Central memory CD8-positive, alpha-beta T cell (primary cell): ENCODE data around the gene GPRIN1.
"Not testable (repeated sequence)": the region's sequence is repeated elsewhere in the genome, so short reads cannot be mapped to it uniquely, and the experiment has no call there.

Experiments
- ATAC-seq: fragments of 150-1000 bp; cut with Tn5 transposase; replicated peaks from 2 replicates; pipeline ENCODE4 v1.10.0; 2022; ENCODE audit warnings: mild to moderate bottlenecking, moderate FRiP score, moderate number of reproducible peaks; ENCODE audit not compliant: poor library complexity, severe bottlenecking; ENCODE audit errors: extremely low read depth
- DNase-seq, 2 donors: peaks; one replicate each; pipeline ENCODE4 v3.0.0; 2021; ENCODE audit warnings: low spot score in 2 of 2
- H3K27ac Mint-ChIP-seq: one replicate; pipeline ENCODE4 v1.8.0; 2022; ENCODE audit warnings: low read depth, mild to moderate bottlenecking, moderate library complexity, mixed read lengths
- H3K27me3 Mint-ChIP-seq: one replicate; pipeline ENCODE4 v1.8.0; 2022; ENCODE audit warnings: mixed read lengths
- H3K36me3 Mint-ChIP-seq: one replicate; pipeline ENCODE4 v1.8.0; 2022; ENCODE audit warnings: mild to moderate bottlenecking, moderate library complexity, mixed read lengths; ENCODE audit not compliant: insufficient read depth
- H3K4me1 Mint-ChIP-seq: one replicate; pipeline ENCODE4 v1.8.0; 2022; ENCODE audit warnings: mixed read lengths
- H3K4me3 Mint-ChIP-seq: one replicate; pipeline ENCODE4 v1.8.0; 2022; ENCODE audit warnings: mild to moderate bottlenecking, moderate library complexity, mixed read lengths
- H3K9me3 Mint-ChIP-seq: one replicate; pipeline ENCODE4 v1.8.0; 2022; ENCODE audit warnings: mixed read lengths

GPRIN1 gene

GRCh38 chr5:176612008-176612407, 2.1 kb upstream of the GPRIN1 start:
- peaks cover 50% of the 10 kb centered on the region for H3K27me3 Mint-ChIP-seq
- no peak overlapping the region for H3K4me3 Mint-ChIP-seq
- no peak for ATAC-seq
- peaks cover 2% of the 10 kb centered on the region for H3K36me3 Mint-ChIP-seq
- peaks cover 9% of the 10 kb centered on the region for H3K4me1 Mint-ChIP-seq
- H3K9me3 Mint-ChIP-seq = no peaks in the 10 kb centered on the region
- DNase-seq = no peak
- no peak overlapping the region for H3K27ac Mint-ChIP-seq

- peaks cover 44% of the 10 kb centered on the region for H3K27me3 Mint-ChIP-seq
- peaks cover 2% of the 10 kb centered on the region for H3K36me3 Mint-ChIP-seq
- H3K27ac Mint-ChIP-seq = no peak overlapping the region
- peaks cover 9% of the 10 kb centered on the region for H3K4me1 Mint-ChIP-seq
- DNase-seq (no peak), ATAC-seq (no peak)
- H3K4me3 Mint-ChIP-seq = no peak overlapping the region
- no peaks in the 10 kb centered on the region for H3K9me3 Mint-ChIP-seq
Measured at GRCh38 chr5:176611435-176611834, 1.5 kb upstream of the GPRIN1 start.

GRCh38 chr5:176610435-176610773, 448 bp upstream of the GPRIN1 start:
- peaks cover 34% of the 10 kb centered on the region for H3K27me3 Mint-ChIP-seq
- no peak for ATAC-seq
- peak overlapping the region; percentile 73 for H3K4me3 Mint-ChIP-seq
- peaks cover 9% of the 10 kb centered on the region for H3K4me1 Mint-ChIP-seq
- H3K27ac Mint-ChIP-seq = no peak overlapping the region
- H3K9me3 Mint-ChIP-seq = no peaks in the 10 kb centered on the region
- H3K36me3 Mint-ChIP-seq = peaks cover 2% of the 10 kb centered on the region
- DNase-seq = no peak

DNA sequence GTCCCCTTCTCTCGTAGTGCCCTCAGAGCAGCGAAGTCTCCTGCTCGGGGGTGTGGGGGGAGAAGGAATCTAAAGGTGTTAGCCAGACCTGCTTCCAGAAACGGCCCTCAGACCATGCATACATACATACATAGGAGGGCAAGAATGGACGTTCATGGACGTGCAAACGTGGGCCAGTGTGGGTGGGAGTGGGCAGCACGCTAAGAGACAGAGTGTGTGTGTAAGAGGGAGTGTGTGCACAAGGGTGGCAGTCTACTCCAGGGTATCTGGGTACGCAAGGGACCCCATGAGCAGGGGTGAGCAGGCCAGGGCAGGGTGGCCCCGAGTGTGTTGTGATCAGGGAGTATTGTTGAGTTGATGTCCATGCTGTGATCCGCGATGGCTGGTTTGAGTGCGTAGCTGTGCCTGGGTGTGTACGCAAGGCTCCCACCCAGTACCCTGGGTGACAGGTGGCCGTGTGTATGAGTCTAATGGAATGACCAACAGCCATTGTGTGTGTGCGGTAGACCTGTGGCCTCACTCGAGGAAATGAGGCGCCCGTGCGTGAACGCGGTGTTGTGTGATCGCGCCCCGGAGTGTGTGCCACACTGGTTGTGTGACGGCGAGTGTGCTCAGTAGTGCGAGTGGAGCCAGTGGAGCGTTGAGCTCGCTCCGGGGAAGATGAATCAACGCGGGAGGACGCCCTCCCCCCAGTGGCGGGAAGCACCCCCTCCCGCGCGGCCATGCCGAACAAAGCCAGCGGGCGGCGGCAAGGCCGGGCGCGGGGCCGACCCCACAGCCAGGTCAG, 826 bp downstream of the GPRIN1 start:
- DNase-seq = no peak
- peaks cover 9% of the 10 kb centered on the region for H3K4me1 Mint-ChIP-seq
- H3K27ac Mint-ChIP-seq = peak overlapping the region; percentile 52
- ATAC-seq = no peak
- peaks cover 28% of the 10 kb centered on the region for H3K27me3 Mint-ChIP-seq
- H3K36me3 Mint-ChIP-seq = peaks cover 2% of the 10 kb centered on the region
- no peaks in the 10 kb centered on the region for H3K9me3 Mint-ChIP-seq
- peak overlapping the region; percentile 85 for H3K4me3 Mint-ChIP-seq

GRCh38 chr5:176608142-176608705, 1.7 kb downstream of the GPRIN1 start:
- ATAC-seq (no peak), DNase-seq (no peak)
- H3K4me1 Mint-ChIP-seq = peaks cover 9% of the 10 kb centered on the region
- no peaks in the 10 kb centered on the region for H3K9me3 Mint-ChIP-seq
- H3K27ac Mint-ChIP-seq = no peak overlapping the region
- peaks cover 28% of the 10 kb centered on the region for H3K27me3 Mint-ChIP-seq
- H3K36me3 Mint-ChIP-seq = peaks cover 2% of the 10 kb centered on the region
- H3K4me3 Mint-ChIP-seq = peak overlapping the region; percentile 85

DNA sequence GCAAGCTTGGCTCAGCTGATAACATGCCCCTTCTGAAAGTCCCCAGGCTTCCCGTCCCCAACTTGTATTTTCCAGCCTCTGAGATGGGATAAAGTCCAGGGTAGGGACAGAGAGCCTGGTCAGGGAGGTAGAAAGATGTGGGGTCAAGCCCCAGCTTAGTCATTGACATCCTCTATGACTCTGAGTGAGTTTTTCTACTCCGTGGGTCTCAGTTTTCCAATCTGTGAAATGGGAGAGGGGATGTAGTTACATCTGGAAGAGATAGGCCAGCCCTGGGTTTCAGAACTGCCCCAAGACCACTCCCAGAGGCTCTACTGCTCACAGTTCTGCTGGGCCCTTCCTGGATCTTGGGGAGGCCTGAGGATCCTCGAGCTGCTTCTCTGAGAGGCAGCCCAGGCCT, 3.1 kb downstream of the GPRIN1 start:
- ATAC-seq = no peak
- no peak for DNase-seq
- no peak overlapping the region for H3K4me3 Mint-ChIP-seq
- H3K9me3 Mint-ChIP-seq = no peaks in the 10 kb centered on the region
- peaks cover 4% of the 10 kb centered on the region for H3K36me3 Mint-ChIP-seq
- H3K4me1 Mint-ChIP-seq = peaks cover 9% of the 10 kb centered on the region
- peaks cover 17% of the 10 kb centered on the region for H3K27me3 Mint-ChIP-seq
- H3K27ac Mint-ChIP-seq = no peak overlapping the region

GRCh38 chr5:176606032-176606431, 3.9 kb downstream of the GPRIN1 start:
- Mint-ChIP-seq H3K9me3 (no peaks in the 10 kb centered on the region), H3K4me1 (peaks cover 9% of the 10 kb centered on the region), H3K36me3 (peaks cover 2% of the 10 kb centered on the region), H3K27ac (no peak overlapping the region), H3K4me3 (no peak overlapping the region), H3K27me3 (peaks cover 9% of the 10 kb centered on the region)
- DNase-seq (no peak), ATAC-seq (no peak)

DNA sequence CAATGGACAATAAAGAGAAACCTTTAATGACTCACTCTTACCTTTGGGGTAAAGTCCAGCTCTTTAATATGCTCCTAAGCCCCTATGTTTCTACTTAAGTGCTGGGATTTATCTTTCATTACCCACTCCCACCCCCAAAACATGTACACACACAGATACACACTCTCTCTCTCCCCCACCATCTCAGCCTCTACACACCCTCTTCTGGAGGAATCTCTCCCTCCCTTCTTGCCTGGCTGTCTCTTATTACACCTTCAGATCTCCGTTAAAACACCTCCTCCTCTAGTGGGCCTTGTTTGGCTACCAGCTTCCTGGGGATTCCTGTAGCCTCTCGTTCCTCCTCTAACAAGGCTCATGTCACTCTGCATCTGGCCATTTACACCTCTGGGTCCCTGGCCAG, 6.9 kb downstream of the GPRIN1 start:
- ATAC-seq (no peak), DNase-seq (no peak)
- Mint-ChIP-seq H3K27me3 (no peaks in the 10 kb centered on the region), H3K4me1 (no peaks in the 10 kb centered on the region), H3K9me3 (no peaks in the 10 kb centered on the region), H3K36me3 (peaks cover 2% of the 10 kb centered on the region), H3K27ac (no peak overlapping the region), H3K4me3 (no peak overlapping the region)

DNA sequence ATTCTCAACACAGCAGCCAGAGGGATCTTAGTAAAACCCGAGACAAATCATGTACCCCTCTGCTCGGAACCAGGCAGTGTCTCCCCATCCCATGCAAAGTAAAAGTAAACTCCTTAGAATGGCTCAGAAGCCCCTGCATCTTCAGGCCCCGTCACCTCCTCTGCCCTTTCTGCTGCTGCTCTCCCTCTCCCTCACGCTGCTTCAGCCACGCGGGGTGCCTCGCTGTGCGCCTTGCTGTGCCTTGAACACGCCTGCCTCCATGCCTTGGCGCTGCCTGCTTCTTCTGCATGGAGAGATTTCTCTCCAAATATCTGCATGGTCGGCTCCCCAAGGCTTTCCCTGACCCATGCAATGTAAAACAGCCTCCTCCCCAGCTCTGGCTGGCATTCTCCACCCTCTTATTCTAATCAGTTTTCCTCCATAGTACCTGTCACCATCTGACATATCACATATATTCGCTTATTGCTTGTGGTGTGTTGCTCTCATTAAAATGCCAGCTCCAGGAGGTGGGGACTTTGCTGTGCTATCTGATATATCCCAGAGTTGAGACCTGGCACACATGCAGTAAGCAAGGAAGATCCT, 8.0 kb downstream of the GPRIN1 start:
- H3K27ac Mint-ChIP-seq = no peak overlapping the region
- H3K27me3 Mint-ChIP-seq = no peaks in the 10 kb centered on the region
- peaks cover 2% of the 10 kb centered on the region for H3K36me3 Mint-ChIP-seq
- no peak for DNase-seq
- H3K4me1 Mint-ChIP-seq = no peaks in the 10 kb centered on the region
- no peaks in the 10 kb centered on the region for H3K9me3 Mint-ChIP-seq
- no peak for ATAC-seq
- no peak overlapping the region for H3K4me3 Mint-ChIP-seq

DNA sequence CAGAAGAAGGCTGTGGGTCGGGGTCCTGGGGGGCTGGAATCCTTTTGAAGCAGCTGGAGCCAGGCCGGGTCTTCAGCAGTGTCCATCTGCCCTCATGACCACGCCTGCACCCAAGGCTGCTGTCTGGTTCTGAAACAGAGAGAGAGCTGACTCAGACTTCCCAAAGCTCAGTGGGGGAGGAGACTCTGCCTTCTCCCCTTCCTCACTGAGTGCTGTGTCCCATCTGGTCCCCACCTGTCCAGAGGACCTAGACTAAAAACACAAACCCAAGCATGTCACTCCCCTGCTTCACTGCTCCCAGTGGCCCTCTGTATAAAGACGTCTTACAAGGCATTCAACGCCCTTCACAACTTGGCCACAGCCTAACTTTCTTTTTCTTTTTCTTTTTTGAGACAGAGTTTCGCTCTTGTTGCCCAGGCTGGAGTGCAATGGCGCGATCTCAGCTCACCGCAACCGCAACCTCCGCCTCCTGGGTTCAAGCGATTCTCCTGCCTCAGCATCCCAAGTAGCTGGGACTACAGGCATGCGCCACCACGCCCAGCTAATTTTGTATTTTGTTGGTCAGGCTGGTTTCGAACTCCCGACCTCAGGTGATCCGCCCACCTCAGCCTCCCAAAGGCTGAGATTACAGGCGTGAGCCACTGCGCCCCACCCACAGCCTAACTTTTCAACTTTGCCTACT, 10.1 kb downstream of the GPRIN1 start:
- DNase-seq, H3K4me1 Mint-ChIP-seq, ATAC-seq, H3K4me3 Mint-ChIP-seq, H3K27ac Mint-ChIP-seq, H3K27me3 Mint-ChIP-seq, H3K9me3 Mint-ChIP-seq, H3K36me3 Mint-ChIP-seq: not testable (repeated sequence)

- DNase-seq (no peak), ATAC-seq (no peak)
- Mint-ChIP-seq H3K9me3 (no peaks in the 10 kb centered on the region), H3K36me3 (peaks cover 3% of the 10 kb centered on the region), H3K4me3 (peak overlapping the region; percentile 69), H3K27ac (no peak overlapping the region), H3K4me1 (peaks cover 6% of the 10 kb centered on the region), H3K27me3 (no peaks in the 10 kb centered on the region)
Measured at GRCh38 chr5:176597417-176598389, 12.3 kb downstream of the GPRIN1 start.
